WTC11 (cell line): ENCODE data around the gene B3GAT3. TPM values are rescaled to one million over a fixed set of nuclear protein-coding genes. Genes with fewer than 3 reads are reported as not detected.

ENCODE experiments used
- ELF4 ChIP-seq: sonication (generic); formaldehyde crosslinking; IDR thresholded peaks from 2 replicates; pipeline ENCODE4 v1.8.1; 2022; ENCODE audit warnings: low read depth, mild to moderate bottlenecking, moderate library complexity, missing genetic modification reagents
- ESRRA ChIP-seq: sonication (generic); formaldehyde crosslinking; IDR thresholded peaks from 2 replicates; pipeline ENCODE4 v1.8.1; 2022; ENCODE audit warnings: mild to moderate bottlenecking, missing genetic modification reagents, borderline replicate concordance
- GABPB1 ChIP-seq: sonication (generic); formaldehyde crosslinking; IDR thresholded peaks from 2 replicates; pipeline ENCODE4 v1.8.1; 2023; ENCODE audit warnings: mild to moderate bottlenecking, missing genetic modification reagents
- GRHL2 ChIP-seq: fragments of 250-450 bp; sonication (Bioruptor Pico); IDR thresholded peaks from 2 replicates; pipeline ENCODE4 v1.8.0; 2022; ENCODE audit warnings: mild to moderate bottlenecking, moderate library complexity; ENCODE audit not compliant: insufficient replicate concordance, severe bottlenecking
- IRF2 ChIP-seq: sonication (generic); formaldehyde crosslinking; IDR thresholded peaks from 2 replicates; pipeline ENCODE4 v1.8.0; 2022; ENCODE audit warnings: low read depth, missing genetic modification reagents, borderline replicate concordance
- KAT7 ChIP-seq: sonication (generic); formaldehyde crosslinking; IDR thresholded peaks from 2 replicates; pipeline ENCODE4 v1.8.1; 2023; ENCODE audit warnings: missing genetic modification reagents, mild to moderate bottlenecking, borderline replicate concordance
- NFATC4 ChIP-seq: fragments of 250-450 bp; sonication (Bioruptor Pico); IDR thresholded peaks from 2 replicates; pipeline ENCODE4 v1.9.0; 2021; ENCODE audit warnings: mild to moderate bottlenecking
- NFE2L1 ChIP-seq: sonication (generic); formaldehyde crosslinking; IDR thresholded peaks from 2 replicates; pipeline ENCODE4 v1.8.1; 2023; ENCODE audit warnings: missing genetic modification reagents
- SOX15 ChIP-seq: fragments of 250-450 bp; sonication (Bioruptor Pico); IDR thresholded peaks from 2 replicates; pipeline ENCODE4 v1.9.0; 2021; ENCODE audit warnings: mild to moderate bottlenecking
- TCF7 ChIP-seq: sonication (generic); formaldehyde crosslinking; IDR thresholded peaks from 2 replicates; pipeline ENCODE4 v1.8.0; 2022; ENCODE audit warnings: mild to moderate bottlenecking, low read depth, missing genetic modification reagents, moderate library complexity
- TEAD4 ChIP-seq: sonication (generic); formaldehyde crosslinking; IDR thresholded peaks from 2 replicates; pipeline ENCODE4 v1.8.0; 2022; ENCODE audit warnings: mild to moderate bottlenecking, missing genetic modification reagents
- ZBTB21 ChIP-seq: sonication (generic); formaldehyde crosslinking; IDR thresholded peaks from 2 replicates; pipeline ENCODE4 v1.8.1; 2023; ENCODE audit warnings: mild to moderate bottlenecking, missing genetic modification reagents, borderline replicate concordance
- ZNF317 ChIP-seq: sonication (generic); formaldehyde crosslinking; IDR thresholded peaks from 2 replicates; pipeline ENCODE4 v1.8.1; 2023; ENCODE audit warnings: low read depth, mild to moderate bottlenecking, moderate library complexity, missing genetic modification reagents, borderline replicate concordance
- ZNF416 ChIP-seq: fragments of 250-450 bp; sonication (Bioruptor Pico); IDR thresholded peaks from 2 replicates; pipeline ENCODE4 v1.9.0; 2021; ENCODE audit warnings: mild to moderate bottlenecking, inconsistent platforms
- ZNF425 ChIP-seq: fragments of 250-450 bp; sonication (Bioruptor Pico); conservative IDR thresholded peaks from 2 replicates; pipeline ENCODE4 v1.9.0; 2021; ENCODE audit warnings: mild to moderate bottlenecking
- ZNF671 ChIP-seq: fragments of 250-450 bp; sonication (Bioruptor Pico); IDR thresholded peaks from 2 replicates; pipeline ENCODE4 v1.8.0; 2021; ENCODE audit warnings: mild to moderate bottlenecking
- total RNA-seq: library from RNA; stranded (reverse); gene quantifications from 3 replicates; pipeline ENCODE4 v1.2.3, GENCODE V29; 2021
- TF ChIP-seq, protein P1 (sequence below): sonication (generic); formaldehyde crosslinking; IDR thresholded peaks from 2 replicates; pipeline ENCODE4 v1.8.1; 2022; ENCODE audit warnings: low read depth, missing genetic modification reagents, borderline replicate concordance
- TF ChIP-seq, protein P2 (sequence below): sonication (generic); formaldehyde crosslinking; IDR thresholded peaks from 2 replicates; pipeline ENCODE4 v1.8.0; 2022; ENCODE audit warnings: mild to moderate bottlenecking, missing genetic modification reagents
- TF ChIP-seq, protein P3 (sequence below): sonication (generic); formaldehyde crosslinking; IDR thresholded peaks from 2 replicates; pipeline ENCODE4 v1.8.0; 2023; ENCODE audit warnings: mild to moderate bottlenecking, missing genetic modification reagents
- TF ChIP-seq, protein P4 (sequence below): sonication (generic); formaldehyde crosslinking; IDR thresholded peaks from 2 replicates; pipeline ENCODE4 v1.8.1; 2022; ENCODE audit warnings: mild to moderate bottlenecking, moderate library complexity, missing genetic modification reagents
- TF ChIP-seq, protein P5 (sequence below): fragments of 250-450 bp; sonication (Bioruptor Pico); IDR thresholded peaks from 2 replicates; pipeline ENCODE4 v2.1.2; 2022; ENCODE audit warnings: mild to moderate bottlenecking, moderate library complexity
- TF ChIP-seq, protein P6 (sequence below): sonication (generic); formaldehyde crosslinking; IDR thresholded peaks from 2 replicates; pipeline ENCODE4 v1.8.1; 2023; ENCODE audit warnings: mild to moderate bottlenecking, missing genetic modification reagents, moderate library complexity
- TF ChIP-seq, protein P7 (sequence below): fragments of 250-450 bp; sonication (Bioruptor Pico); IDR thresholded peaks from 2 replicates; pipeline ENCODE4 v1.9.0; 2021; ENCODE audit warnings: mild to moderate bottlenecking

B3GAT3 gene
- total RNA-seq, 1 experiment from 2014 or later = 43.9 TPM

- peak; percentile 39; the same call in 1 of the 2 replicates for TF ChIP-seq ZNF317 (CRISPR knock-in tag)
- no peak for TF ChIP-seq ZNF425 (CRISPR knock-in tag)
- no peak for TF ChIP-seq IRF2 (CRISPR knock-in tag)
- TF ChIP-seq ZBTB21 (CRISPR knock-in tag) = no peak; the same call in 1 of the 2 replicates
- no peak for TF ChIP-seq SOX15 (CRISPR knock-in tag)
- TF ChIP-seq GABPB1 = no peak
- TF ChIP-seq ZNF416 (CRISPR knock-in tag) = no peak
- TF ChIP-seq, protein P1, sequence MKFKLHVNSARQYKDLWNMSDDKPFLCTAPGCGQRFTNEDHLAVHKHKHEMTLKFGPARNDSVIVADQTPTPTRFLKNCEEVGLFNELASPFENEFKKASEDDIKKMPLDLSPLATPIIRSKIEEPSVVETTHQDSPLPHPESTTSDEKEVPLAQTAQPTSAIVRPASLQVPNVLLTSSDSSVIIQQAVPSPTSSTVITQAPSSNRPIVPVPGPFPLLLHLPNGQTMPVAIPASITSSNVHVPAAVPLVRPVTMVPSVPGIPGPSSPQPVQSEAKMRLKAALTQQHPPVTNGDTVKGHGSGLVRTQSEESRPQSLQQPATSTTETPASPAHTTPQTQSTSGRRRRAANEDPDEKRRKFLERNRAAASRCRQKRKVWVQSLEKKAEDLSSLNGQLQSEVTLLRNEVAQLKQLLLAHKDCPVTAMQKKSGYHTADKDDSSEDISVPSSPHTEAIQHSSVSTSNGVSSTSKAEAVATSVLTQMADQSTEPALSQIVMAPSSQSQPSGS (CRISPR knock-in tag) = no peak
- TF ChIP-seq ELF4 (CRISPR knock-in tag) = no peak
- TF ChIP-seq TCF7 (CRISPR knock-in tag) = 0 out of 2 replicates have a peak, but pooled peaks have one; percentile 37
- TF ChIP-seq, protein P2, sequence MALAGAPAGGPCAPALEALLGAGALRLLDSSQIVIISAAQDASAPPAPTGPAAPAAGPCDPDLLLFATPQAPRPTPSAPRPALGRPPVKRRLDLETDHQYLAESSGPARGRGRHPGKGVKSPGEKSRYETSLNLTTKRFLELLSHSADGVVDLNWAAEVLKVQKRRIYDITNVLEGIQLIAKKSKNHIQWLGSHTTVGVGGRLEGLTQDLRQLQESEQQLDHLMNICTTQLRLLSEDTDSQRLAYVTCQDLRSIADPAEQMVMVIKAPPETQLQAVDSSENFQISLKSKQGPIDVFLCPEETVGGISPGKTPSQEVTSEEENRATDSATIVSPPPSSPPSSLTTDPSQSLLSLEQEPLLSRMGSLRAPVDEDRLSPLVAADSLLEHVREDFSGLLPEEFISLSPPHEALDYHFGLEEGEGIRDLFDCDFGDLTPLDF (CRISPR knock-in tag) = peak; percentile 76; the same call in 1 of the 2 replicates
- TF ChIP-seq, protein P3, sequence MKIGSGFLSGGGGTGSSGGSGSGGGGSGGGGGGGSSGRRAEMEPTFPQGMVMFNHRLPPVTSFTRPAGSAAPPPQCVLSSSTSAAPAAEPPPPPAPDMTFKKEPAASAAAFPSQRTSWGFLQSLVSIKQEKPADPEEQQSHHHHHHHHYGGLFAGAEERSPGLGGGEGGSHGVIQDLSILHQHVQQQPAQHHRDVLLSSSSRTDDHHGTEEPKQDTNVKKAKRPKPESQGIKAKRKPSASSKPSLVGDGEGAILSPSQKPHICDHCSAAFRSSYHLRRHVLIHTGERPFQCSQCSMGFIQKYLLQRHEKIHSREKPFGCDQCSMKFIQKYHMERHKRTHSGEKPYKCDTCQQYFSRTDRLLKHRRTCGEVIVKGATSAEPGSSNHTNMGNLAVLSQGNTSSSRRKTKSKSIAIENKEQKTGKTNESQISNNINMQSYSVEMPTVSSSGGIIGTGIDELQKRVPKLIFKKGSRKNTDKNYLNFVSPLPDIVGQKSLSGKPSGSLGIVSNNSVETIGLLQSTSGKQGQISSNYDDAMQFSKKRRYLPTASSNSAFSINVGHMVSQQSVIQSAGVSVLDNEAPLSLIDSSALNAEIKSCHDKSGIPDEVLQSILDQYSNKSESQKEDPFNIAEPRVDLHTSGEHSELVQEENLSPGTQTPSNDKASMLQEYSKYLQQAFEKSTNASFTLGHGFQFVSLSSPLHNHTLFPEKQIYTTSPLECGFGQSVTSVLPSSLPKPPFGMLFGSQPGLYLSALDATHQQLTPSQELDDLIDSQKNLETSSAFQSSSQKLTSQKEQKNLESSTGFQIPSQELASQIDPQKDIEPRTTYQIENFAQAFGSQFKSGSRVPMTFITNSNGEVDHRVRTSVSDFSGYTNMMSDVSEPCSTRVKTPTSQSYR (CRISPR knock-in tag) = peak; percentile 81
- TF ChIP-seq, protein P4, sequence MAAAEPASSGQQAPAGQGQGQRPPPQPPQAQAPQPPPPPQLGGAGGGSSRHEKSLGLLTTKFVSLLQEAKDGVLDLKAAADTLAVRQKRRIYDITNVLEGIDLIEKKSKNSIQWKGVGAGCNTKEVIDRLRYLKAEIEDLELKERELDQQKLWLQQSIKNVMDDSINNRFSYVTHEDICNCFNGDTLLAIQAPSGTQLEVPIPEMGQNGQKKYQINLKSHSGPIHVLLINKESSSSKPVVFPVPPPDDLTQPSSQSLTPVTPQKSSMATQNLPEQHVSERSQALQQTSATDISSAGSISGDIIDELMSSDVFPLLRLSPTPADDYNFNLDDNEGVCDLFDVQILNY (CRISPR knock-in tag) = peak; percentile 86; the same call in 1 of the 2 replicates
- TF ChIP-seq ZNF671 = no peak
- no peak for TF ChIP-seq GRHL2 (CRISPR knock-in tag)
- peak; percentile 52; the same call in 1 of the 2 replicates for TF ChIP-seq NFE2L1 (CRISPR knock-in tag)
- TF ChIP-seq TEAD4 (CRISPR knock-in tag) = no peak
- TF ChIP-seq, protein P5, sequence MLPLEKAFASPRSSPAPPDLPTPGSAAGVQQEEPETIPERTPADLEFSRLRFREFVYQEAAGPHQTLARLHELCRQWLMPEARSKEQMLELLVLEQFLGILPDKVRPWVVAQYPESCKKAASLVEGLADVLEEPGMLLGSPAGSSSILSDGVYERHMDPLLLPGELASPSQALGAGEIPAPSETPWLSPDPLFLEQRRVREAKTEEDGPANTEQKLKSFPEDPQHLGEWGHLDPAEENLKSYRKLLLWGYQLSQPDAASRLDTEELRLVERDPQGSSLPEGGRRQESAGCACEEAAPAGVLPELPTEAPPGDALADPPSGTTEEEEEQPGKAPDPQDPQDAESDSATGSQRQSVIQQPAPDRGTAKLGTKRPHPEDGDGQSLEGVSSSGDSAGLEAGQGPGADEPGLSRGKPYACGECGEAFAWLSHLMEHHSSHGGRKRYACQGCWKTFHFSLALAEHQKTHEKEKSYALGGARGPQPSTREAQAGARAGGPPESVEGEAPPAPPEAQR (CRISPR knock-in tag) = no peak
- TF ChIP-seq KAT7 (CRISPR knock-in tag) = no peak
- TF ChIP-seq NFATC4 (CRISPR knock-in tag) = no peak
- TF ChIP-seq, protein P6, sequence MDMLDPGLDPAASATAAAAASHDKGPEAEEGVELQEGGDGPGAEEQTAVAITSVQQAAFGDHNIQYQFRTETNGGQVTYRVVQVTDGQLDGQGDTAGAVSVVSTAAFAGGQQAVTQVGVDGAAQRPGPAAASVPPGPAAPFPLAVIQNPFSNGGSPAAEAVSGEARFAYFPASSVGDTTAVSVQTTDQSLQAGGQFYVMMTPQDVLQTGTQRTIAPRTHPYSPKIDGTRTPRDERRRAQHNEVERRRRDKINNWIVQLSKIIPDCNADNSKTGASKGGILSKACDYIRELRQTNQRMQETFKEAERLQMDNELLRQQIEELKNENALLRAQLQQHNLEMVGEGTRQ (CRISPR knock-in tag) = peak; percentile 94
- TF ChIP-seq, protein P7, sequence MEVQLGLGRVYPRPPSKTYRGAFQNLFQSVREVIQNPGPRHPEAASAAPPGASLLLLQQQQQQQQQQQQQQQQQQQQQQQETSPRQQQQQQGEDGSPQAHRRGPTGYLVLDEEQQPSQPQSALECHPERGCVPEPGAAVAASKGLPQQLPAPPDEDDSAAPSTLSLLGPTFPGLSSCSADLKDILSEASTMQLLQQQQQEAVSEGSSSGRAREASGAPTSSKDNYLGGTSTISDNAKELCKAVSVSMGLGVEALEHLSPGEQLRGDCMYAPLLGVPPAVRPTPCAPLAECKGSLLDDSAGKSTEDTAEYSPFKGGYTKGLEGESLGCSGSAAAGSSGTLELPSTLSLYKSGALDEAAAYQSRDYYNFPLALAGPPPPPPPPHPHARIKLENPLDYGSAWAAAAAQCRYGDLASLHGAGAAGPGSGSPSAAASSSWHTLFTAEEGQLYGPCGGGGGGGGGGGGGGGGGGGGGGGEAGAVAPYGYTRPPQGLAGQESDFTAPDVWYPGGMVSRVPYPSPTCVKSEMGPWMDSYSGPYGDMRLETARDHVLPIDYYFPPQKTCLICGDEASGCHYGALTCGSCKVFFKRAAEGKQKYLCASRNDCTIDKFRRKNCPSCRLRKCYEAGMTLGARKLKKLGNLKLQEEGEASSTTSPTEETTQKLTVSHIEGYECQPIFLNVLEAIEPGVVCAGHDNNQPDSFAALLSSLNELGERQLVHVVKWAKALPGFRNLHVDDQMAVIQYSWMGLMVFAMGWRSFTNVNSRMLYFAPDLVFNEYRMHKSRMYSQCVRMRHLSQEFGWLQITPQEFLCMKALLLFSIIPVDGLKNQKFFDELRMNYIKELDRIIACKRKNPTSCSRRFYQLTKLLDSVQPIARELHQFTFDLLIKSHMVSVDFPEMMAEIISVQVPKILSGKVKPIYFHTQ = no peak
- no peak; the same call in 1 of the 2 replicates for TF ChIP-seq ESRRA
Observed at GRCh38 chr11:62602141-62603071, 19.4 kb downstream of the B3GAT3 start (continued).
